ENCODE measurements around the gene WFDC13.
A peak's percentile ranks its signal among the peaks of the same experiment; 100 is the strongest.
"Not testable (repeated sequence)": the region's sequence is repeated elsewhere in the genome, so short reads cannot be mapped to it uniquely, and the experiment has no call there.

WFDC13 gene, protein sequence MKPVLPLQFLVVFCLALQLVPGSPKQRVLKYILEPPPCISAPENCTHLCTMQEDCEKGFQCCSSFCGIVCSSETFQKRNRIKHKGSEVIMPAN

DNA sequence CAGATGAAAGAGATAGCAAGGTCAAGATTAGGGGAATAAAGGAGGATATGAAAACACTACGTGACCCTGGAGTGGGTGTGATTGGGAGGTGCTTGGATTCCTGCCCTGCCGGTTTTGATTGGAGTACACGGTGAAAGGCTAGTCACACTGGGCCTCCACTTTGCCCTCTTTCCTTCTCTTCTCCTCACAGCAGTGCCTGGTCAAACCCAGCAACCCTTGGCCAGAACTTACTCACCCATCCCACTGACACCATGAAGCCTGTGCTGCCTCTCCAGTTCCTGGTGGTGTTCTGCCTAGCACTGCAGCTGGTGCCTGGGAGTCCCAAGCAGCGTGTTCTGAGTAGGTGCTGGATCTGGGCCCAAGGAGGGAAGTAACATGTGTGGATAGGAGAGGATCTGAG, at the start of gene WFDC13:
Gene WFDC13, plus strand, starts transcription at position 166 of the 400 bp plus-strand sequence. Its CDS starts 86 bp downstream, at position 252.
- DNase-seq, result no peak

DNA sequence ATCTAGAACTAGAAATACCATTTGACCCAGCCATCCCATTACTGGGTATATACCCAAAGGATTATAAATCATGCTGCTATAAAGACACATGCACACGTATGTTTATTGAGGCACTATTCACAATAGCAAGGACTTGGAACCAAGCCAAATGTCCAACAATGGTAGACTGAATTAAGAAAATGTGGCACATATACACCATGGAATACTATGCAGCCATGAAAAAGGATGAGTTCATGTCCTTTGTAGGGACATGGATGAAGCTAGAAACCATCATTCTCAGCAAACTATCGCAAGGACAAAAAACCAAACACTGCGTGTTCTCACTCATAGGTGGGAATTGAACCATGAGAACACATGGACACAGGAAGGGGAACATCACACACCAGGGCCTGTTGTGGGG, 44.8 kb upstream of the WFDC13 start:
- not testable (repeated sequence) for DNase-seq

DNA sequence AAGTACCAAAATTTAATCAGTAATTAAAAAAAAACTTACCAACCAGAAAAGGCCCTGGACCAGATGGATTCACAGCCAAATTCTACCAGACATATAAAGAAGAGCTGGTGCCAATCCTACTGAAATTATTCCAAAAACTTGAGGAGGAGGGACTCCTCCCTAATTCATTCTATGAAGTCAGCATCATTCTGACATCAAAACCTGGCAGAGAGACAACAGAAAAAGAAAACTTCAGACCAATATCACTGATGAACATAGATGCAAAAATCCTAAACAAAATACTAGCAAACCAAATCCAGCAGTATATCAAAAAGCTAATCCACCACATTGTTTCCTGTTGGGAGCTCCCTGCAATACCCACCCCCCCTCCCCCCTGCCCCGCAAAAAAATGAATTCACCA, 31.7 kb upstream of the WFDC13 start, which contains the start of gene WFDC11:
Gene WFDC11, minus strand, starts transcription at position 101 of the 400 bp plus-strand sequence. CDS start 19,639 bp downstream, outside the sequence.
- no peak for DNase-seq

DNA sequence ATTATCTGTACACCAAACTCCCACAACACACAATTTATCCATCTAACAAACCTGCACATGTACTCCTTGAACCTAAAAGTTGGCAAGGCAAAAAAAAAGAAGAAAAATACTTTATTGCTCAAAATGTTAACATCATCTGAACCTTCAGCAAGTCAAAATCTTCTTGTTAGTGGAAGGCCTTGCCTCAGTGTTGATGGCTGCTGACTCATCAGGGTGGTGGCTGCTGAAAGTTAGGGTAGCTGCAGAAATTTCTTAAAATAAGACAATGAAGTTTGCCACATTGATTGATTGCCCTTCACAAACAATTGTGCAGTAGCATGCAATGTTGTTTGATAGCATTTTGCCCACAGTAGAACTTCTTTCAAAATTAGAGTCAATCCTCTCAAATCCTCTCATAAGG, 29.1 kb upstream of the WFDC13 start:
- no peak for DNase-seq

DNA sequence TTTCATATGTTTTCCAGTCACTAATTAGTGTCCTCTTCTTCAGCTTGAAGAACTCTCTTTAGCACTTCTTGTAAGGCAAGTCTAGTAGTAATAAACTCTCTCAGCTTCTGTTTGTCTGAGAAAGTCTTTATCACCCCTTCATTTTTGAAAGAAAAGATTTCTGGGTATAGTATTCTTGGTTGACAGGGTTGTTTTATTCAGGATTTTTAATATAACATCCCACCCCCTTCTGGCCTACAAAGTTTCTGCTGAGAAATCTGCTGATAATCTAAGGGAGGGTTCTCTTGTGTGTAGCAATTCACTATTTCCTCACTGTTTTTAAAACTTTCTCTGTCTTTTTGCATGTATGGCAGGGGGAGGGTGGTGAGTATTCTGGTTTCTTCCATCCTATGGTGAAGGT, 22.2 kb upstream of the WFDC13 start:
- DNase-seq, result no peak

DNA sequence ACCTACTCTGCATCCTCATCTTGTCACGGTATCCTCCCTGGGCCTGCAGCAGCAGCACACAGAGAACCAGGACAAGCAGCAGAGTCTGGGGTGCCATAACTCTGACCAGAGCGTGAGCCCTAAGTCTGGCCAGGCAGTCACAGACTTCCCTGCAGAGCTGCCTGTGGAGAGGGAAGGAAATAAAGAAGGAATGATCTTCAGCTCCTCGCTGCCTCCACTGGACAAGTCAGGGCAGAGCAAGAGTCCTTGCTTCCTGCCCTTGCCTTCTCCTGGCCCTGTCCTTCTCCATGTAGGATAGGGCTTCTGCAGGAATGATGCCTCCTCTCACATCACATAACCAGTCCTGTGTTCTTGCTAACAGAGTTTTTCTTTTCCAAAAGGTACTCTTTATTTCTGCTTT, 15.9 kb upstream of the WFDC13 start:
- no peak for DNase-seq

DNA sequence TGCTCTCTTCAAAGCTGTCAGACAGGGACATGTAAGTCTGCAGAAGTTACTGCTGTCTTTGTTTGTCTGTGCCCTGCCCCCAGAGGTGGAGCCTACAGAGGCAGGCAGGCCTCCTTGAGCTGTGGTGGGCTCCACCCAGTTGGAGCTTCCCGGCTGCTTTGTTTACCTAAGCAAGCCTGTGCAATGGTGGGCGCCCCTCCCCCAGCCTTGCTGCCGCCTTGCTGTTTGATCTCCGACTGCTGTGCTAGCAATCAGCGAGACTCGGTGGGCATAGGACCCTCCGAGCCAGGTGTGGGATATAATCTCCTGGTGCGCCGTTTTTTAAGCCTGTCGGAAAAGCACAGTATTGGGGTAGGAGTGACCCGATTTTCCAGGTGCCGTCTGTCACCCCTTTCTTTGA, 8.5 kb upstream of the WFDC13 start:
- DNase-seq, result not testable (repeated sequence)

DNA sequence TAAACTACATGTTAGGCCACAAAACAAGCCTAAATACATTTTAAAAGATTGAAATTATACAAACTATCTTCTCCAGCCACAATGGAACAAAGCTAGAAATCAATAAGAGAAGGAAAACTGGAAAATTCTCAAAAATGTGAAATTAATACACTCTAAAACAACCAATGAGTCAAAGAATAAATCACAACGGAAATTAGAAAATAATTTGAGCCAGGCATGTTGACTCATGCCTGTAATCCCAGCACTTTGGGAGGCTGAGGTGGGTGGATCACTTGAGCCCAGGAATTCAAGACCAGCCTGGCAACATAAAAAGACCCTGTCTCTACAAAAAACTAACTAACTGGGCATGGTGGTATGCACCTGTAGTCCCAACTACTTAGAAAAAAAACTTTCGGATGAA, 6.3 kb upstream of the WFDC13 start:
- DNase-seq, result no peak

DNA sequence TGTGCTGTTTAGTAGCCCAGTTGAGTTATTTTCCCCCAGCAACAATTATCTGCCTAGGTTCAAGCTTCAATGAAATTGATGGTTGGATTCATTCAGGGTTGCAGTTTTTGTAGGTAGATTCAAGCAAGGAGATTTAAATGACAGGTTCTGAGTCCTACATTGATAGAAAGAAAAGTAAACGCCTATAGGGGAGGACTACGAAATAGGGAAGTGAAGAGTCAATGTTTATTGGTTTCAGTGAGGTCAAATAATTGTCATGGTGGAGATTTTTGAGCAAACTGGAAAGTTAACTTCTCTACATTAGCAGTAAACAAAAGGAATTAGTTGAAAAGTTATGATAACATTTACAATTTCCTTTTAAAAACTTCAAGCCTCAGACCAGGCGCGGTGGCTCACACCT, 734 bp upstream of the WFDC13 start:
- no peak for DNase-seq

DNA sequence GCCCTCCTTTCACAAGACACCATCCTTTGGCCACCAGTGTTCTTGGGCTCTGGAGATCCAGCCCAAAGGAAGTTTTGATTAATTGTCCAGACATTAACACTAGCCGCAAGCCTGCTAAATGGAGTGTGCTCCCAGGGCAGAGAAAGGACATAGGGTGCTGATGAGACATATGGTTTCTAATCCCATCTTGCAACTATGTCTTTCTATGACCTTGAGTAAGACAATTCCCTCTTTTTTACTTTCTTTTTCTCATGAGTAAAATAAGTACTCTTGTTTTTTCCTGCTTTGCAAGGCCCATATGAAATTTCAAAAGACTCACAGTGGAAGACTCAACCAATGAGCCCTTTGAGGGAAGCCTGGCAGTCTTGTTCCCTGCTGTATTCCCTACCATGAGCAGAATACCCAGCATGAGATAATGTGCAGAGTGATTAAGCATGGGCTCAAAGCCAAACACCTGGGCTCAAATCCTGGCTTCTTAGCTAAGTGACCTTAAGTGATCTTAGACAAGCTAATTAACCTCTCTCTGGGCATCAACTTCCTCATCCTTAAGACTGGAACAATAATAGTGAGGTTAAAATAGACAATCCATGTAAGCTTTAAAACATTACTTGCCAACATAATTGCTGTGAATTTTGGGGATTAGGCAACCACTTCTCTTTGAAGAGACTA, 3.3 kb downstream of the WFDC13 start, which contains the start of gene WFDC10B:
Gene WFDC10B, minus strand, starts transcription at position 51 of the 669 bp plus-strand sequence. CDS start 19,027 bp downstream, outside the sequence.
- DNase-seq, result peak; percentile 39

DNA sequence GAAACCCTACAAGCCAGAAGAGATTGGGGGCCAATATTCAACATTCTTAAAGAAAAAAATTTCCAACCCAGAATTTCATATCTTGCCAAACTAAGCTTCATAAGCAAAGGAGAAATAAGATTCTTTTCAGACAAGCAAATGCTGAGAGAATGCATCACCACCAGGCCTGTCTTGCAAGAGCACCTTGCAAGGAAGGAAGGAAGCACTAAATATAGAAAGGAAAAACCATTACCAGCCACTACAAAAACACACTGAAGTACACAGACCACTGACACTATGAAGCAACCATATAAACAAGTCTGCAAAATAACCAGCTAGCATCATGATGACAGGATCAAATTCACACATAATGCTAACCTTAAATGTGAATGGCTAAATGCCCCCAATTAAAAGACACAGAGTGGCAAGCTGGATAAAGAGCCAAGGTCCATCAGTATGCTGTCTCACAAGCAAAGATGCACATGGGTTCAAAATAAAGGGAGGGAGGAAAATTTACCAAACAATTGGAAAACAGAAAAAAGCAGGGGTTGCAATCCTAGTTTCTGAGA, 14.4 kb downstream of the WFDC13 start:
- not testable (repeated sequence) for DNase-seq

DNA sequence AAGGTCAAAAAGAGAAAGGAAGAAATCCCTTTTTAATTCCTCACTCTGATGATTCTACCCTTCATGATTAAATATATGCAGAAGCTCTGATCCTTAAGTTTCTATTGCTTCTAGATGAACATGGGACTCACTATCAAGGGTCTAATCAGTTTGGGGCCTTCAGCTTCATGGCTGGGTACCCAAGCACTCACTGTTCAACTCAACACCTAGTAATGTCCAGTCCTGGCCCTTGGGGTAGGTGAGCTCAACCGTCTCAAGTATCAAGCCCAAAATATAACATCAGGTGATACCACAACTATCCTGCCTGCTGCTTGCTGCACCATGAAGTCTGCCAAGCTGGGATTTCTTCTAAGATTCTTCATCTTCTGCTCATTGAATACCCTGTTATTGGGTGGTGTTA, 20.2 kb downstream of the WFDC13 start, which contains the start of gene SPINT4:
Gene SPINT4, plus strand, starts transcription at position 301 of the 400 bp plus-strand sequence. Its CDS starts 21 bp downstream, at position 322.
- no peak for DNase-seq

DNA sequence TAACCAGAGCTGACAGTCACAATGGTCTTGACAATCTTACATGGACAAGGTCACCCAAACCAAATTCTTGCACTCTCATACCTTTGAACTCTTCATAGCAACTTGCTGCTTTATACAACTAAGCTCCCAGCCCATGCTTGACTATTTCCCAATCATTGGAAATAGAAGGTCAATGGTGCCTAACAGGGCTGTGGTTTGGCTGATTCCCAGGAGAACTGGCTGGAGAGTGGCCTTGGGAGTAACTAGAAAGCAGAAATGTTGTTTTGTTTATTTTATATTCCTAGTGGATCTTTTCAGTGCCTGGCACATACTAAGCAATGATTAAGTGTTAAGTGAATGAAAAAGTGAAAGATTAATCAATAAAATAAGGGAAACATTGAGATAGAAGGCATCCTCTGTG, 23.3 kb downstream of the WFDC13 start:
- DNase-seq, result no peak

DNA sequence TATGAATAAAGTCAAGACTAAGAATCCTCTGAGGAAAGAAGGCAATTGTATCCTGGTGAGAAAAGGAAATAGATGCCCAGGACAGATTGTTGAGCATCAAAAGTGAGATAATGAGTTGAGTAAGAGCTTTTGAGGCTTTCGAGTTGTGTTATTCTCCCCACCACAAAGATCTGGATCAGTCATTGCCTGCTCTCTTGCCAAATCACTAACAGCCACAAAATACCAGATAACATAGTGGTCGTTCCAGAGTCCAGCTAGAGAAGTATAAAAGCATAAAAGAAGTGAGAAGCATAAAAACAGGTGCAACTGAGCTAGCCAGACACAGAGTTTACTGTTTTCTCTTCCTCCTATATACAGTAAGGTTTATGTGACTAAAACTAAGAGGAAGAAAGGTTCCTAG, 25.2 kb downstream of the WFDC13 start:
- no peak for DNase-seq

DNA sequence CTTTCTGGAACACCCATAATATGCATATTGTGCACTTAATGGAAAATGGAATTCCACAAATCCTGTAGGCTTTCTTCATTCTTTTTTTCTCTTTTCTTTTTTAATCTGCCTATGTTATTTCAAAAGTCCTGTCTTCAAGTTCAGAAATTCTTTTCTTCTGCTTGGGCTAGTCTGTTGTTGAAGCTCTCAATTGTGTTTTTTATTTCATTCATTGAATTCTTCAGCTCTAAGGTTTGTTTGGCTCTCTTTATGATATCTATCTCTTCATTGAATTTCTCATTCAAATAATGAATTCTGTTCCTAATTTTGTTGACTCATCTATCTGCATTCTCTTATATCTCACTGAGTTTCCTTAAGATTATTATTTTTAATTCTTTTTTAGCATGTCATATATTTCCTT, 30.4 kb downstream of the WFDC13 start:
- DNase-seq, result no peak

DNA sequence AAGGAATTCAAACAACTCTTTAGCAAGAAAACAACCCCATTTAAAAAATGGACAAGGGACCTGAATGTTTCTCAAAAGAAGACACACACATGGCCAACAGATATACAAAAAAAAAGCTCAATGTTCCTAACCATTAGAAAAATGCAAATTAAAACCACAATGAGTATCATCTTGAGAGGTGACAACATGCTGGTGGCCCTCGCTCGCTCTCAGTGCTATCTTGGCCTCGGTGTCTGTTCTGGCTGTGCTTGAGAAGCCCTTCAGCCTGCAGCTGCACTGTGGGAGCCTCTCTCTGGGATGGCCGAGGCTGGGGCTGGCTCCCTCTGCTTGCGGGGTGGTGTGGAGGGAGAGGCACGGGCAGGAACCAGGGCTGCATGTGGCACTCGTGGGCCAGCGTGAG, 33.7 kb downstream of the WFDC13 start:
- DNase-seq, result no peak

DNA sequence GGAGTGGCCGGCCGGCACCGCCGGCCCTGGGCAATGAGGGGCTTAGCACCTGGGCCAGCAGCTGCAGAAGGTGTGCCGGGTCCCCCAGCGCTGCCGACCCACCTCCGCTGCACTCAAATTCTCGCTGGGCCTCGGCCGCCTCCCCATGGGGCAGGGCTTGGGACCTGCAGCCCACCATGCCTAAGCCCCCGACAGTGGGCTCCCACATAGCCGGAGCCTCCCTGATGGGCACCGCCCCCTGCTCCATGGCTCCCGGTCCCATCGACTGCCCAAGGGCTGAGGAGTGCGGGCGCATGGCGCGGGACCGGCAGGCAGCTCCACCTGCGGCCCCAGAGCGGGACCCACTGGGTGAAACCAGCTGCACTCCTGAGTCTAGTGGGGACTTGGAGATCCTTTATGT, 34.1 kb downstream of the WFDC13 start:
- no peak for DNase-seq

DNA sequence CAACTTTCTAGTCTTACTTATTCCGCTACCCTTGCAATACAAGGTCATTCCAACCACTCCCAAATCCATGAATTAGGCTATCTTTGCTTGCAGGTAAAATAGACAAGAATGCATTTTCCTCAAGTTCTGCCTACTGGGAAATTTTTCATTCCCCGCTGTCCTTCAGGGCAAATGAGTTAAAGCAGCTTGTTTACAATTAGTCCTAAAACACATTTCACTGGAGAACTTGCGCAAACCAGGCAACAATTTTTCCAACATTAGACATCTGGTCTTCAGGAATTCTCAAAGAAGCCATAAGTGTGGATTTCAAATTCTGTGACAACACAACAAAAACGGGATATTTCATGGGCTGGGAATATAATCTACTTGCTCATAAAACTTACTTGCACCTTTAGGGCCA, 40.8 kb downstream of the WFDC13 start:
- no peak for DNase-seq

DNA sequence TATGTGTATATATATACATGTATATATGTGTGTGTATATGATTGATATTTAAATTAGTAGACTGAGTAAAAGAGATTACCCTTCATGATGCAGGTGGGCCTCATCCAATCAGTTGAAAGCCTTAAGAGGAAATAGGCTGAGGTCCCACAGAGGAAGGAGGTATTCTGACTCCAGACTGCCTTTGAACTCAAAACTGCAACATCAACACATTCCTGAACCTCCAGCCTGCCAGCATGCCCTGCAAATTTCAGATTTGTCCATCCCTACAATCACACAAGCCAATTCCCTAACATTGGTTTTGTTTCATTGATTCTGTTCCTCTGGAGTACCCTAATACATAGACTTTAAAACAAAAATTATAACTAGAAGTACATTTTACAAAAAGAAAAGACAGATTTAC, 43.2 kb downstream of the WFDC13 start:
- DNase-seq, result no peak

DNA sequence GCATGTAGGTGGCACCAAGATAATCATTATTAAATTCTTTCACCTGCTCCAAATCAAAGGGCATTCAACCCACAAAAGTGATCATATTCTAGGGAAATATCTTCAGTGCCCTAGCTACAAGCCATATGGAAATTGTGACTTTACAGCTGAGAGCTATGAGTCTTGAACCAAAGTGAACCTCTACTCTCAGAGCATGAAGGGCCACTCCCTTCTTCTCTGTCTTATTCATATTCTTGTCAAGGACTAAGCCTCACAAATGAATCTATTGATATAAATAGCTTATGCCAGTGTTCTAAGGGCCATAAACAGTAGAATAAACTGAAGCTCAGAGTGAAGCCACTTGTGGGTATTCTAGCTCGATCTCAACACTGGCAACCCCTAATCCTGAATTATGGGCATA, 49.9 kb downstream of the WFDC13 start:
- no peak for DNase-seq

DNA sequence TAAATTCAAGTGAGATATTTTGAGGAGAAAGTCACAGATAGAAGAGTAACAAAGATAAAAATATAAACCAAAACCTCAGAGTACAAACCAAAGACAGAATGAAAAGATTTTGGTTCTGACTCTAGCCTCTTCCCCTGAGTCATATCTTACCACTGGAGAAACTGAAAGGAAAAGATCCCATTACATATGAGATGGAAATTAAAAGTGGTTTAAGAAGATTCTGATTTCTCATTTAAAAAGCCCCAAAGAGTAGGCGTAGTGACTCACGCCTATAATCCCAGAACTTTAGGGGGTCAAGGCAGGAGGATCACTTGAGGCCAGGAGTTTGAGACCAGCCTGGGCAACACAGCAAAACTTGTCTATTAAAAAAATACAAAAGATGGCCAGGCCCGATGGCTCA, 50.9 kb downstream of the WFDC13 start:
- DNase-seq, result no peak

DNA sequence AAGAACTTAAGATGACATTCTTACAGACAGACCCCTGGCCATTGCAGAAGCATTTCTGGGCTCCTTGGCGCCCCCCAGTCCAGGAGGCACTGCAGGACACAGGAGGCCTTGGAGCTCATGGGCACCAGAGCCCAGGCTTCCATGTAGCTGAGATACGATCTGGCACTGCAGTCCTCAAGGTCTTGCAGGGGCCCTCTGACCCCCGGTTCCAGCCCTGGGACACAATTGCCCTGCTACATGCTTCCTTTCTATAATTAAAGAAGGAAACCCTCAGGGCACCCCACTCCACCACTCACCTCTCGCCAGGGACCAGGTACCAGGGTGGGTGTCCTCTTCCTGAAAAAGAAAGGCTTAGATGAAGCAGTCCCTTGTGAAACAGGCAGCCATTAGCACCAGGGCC, 56.3 kb downstream of the WFDC13 start:
- no peak for DNase-seq
